Parathyroid adenoma (tissue), 2 donors: Measurements from ENCODE around the gene ITPR1.

ENCODE experiments used
- H2AFZ ChIP-seq: fragments of 300-600 bp; sonication (generic); one replicate; pipeline ENCODE4 v1.7.0; 2017; ENCODE audit warnings: antibody characterized with exemption, mild to moderate bottlenecking
- H3K27ac ChIP-seq: fragments of 300-600 bp; sonication (generic); one replicate; pipeline ENCODE4 v1.7.0; 2017
- H3K27me3 ChIP-seq: fragments of 300-600 bp; sonication (generic); one replicate; pipeline ENCODE4 v1.7.0; 2017; ENCODE audit warnings: low read length; ENCODE audit not compliant: control insufficient read depth, insufficient read depth
- H3K36me3 ChIP-seq: fragments of 300-600 bp; sonication (generic); one replicate; pipeline ENCODE4 v1.7.0; 2017; ENCODE audit warnings: low read length; ENCODE audit not compliant: control insufficient read depth, insufficient read depth
- H3K4me1 ChIP-seq: fragments of 300-600 bp; sonication (generic); one replicate; pipeline ENCODE4 v1.7.0; 2017; ENCODE audit warnings: control low read depth
- H3K4me2 ChIP-seq: fragments of 300-600 bp; sonication (generic); one replicate; pipeline ENCODE4 v1.7.0; 2017; ENCODE audit warnings: low read length
- H3K4me3 ChIP-seq: fragments of 300-600 bp; sonication (generic); one replicate; pipeline ENCODE4 v1.7.0; 2017; ENCODE audit warnings: low read depth, low read length
- H3K79me2 ChIP-seq: fragments of 300-600 bp; sonication (generic); one replicate; pipeline ENCODE4 v1.7.0; 2017; ENCODE audit warnings: control low read depth
- H3K9ac ChIP-seq: fragments of 300-600 bp; sonication (generic); one replicate; pipeline ENCODE4 v1.7.0; 2017; ENCODE audit warnings: mild to moderate bottlenecking
- H3K9me3 ChIP-seq: fragments of 300-600 bp; sonication (generic); one replicate; pipeline ENCODE4 v1.7.0; 2017; ENCODE audit warnings: low read length; ENCODE audit not compliant: control insufficient read depth
- TF ChIP-seq, protein P1 (sequence below): fragments of 300-600 bp; sonication (generic); IDR thresholded peaks from one replicate; pipeline ENCODE4 v1.7.0; 2017; ENCODE audit warnings: antibody characterized with exemption, mild to moderate bottlenecking
- donor health status: primary hyperparathyroidism.

ITPR1 gene

DNA sequence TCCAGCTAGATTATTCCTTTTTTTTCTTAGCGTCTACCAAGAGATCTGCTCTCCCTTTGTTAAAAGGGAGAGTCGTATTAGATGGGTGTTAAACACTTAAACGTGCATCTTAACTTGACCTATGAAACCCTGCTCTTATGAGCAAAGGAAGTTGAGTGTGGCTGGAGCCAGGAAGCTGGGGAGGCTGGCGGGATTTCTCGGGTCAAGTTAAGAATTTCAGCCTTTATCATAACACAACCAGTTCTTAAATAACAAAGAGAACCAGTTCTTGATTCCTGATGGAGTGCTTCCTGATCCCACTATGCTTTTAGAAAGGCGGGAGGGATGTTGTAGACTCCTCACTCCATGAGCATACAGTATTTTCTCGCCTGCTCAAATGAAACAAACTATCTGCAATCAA, 215.1 kb downstream of the ITPR1 start:
- no peaks in the 10 kb centered on the region for H3K36me3 ChIP-seq
- no peaks in the 10 kb centered on the region for H3K27me3 ChIP-seq
- H3K27ac ChIP-seq = no peak overlapping the region
- no peaks in the 10 kb centered on the region for H3K79me2 ChIP-seq
- TF ChIP-seq, protein P1, sequence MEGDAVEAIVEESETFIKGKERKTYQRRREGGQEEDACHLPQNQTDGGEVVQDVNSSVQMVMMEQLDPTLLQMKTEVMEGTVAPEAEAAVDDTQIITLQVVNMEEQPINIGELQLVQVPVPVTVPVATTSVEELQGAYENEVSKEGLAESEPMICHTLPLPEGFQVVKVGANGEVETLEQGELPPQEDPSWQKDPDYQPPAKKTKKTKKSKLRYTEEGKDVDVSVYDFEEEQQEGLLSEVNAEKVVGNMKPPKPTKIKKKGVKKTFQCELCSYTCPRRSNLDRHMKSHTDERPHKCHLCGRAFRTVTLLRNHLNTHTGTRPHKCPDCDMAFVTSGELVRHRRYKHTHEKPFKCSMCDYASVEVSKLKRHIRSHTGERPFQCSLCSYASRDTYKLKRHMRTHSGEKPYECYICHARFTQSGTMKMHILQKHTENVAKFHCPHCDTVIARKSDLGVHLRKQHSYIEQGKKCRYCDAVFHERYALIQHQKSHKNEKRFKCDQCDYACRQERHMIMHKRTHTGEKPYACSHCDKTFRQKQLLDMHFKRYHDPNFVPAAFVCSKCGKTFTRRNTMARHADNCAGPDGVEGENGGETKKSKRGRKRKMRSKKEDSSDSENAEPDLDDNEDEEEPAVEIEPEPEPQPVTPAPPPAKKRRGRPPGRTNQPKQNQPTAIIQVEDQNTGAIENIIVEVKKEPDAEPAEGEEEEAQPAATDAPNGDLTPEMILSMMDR = no peak
- H2AFZ ChIP-seq = no peak overlapping the region
- no peaks in the 10 kb centered on the region for H3K9me3 ChIP-seq
- H3K4me1 ChIP-seq = peaks cover 7% of the 10 kb centered on the region
- H3K4me2 ChIP-seq = no peak overlapping the region
- no peak overlapping the region for H3K4me3 ChIP-seq
- H3K9ac ChIP-seq = no peak overlapping the region

DNA sequence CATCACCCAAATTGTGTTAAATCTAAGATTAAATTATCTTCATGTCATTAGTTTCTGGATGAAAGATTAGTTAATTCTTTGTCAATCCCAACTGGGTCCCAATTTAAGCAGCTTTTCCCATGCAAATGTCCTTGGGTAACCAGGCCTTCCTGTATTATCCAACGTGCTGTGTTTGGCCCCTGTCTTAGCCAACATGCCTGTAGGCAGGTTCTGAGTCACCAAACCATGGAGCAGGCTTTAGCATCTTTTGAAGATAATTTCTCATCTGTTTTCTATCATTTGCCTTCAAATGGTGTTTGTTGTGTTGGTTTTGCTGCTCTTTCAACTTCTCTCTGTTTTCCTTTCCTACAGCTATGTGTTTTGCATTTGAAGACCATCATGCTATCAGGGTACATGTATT, 216.2 kb downstream of the ITPR1 start:
- Histone ChIP-seq H2AFZ (no peak overlapping the region), H3K4me3 (no peak overlapping the region), H3K4me1 (peaks cover 7% of the 10 kb centered on the region), H3K9ac (no peak overlapping the region), H3K36me3 (no peaks in the 10 kb centered on the region), H3K27ac (no peak overlapping the region), H3K4me2 (no peak overlapping the region), H3K9me3 (no peaks in the 10 kb centered on the region), H3K27me3 (no peaks in the 10 kb centered on the region), H3K79me2 (no peaks in the 10 kb centered on the region)
- TF ChIP-seq, protein P1 = no peak

DNA sequence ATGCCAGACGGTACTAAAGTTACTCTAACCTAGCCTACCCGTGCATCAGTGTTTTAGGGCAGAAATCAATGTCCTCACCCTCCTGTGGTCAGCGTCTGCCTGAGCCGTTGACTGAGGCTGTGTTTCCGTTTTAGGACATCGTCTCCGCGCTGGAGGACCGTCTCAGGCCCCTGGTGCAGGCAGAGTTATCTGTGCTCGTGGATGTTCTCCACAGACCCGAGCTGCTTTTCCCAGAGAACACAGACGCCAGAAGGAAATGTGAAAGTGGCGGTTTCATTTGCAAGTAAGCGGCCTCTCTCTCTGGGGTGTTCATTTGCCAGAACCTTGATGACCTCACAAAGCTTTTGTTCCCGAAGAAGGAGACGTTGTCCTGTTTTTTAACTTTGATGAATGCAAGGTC, 217.0 kb downstream of the ITPR1 start:
- H3K27ac ChIP-seq = no peak overlapping the region
- H3K4me3 ChIP-seq = no peak overlapping the region
- peaks cover 7% of the 10 kb centered on the region for H3K4me1 ChIP-seq
- H3K27me3 ChIP-seq = no peaks in the 10 kb centered on the region
- no peak overlapping the region for H2AFZ ChIP-seq
- H3K9ac ChIP-seq = no peak overlapping the region
- no peaks in the 10 kb centered on the region for H3K79me2 ChIP-seq
- H3K4me2 ChIP-seq = no peak overlapping the region
- no peaks in the 10 kb centered on the region for H3K36me3 ChIP-seq
- no peaks in the 10 kb centered on the region for H3K9me3 ChIP-seq
- TF ChIP-seq, protein P1 = no peak

DNA sequence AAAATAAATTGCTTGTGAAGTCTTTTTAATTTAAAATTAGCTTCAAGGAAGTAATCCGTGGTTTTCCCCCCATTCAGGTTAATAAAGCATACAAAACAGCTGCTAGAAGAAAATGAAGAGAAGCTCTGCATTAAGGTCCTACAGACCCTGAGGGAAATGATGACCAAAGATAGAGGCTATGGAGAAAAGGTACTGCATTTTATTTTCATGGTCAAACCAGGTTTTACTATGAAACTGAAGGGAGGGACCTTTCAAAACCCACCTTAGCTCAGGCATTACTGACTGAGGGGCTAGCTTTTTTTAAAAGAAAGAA, 218.5 kb downstream of the ITPR1 start:
- no peaks in the 10 kb centered on the region for H3K27me3 ChIP-seq
- no peak overlapping the region for H3K4me3 ChIP-seq
- H2AFZ ChIP-seq = no peak overlapping the region
- H3K36me3 ChIP-seq = no peaks in the 10 kb centered on the region
- no peaks in the 10 kb centered on the region for H3K9me3 ChIP-seq
- H3K9ac ChIP-seq = no peak overlapping the region
- no peak overlapping the region for H3K4me2 ChIP-seq
- TF ChIP-seq, protein P1 = no peak
- peaks cover 7% of the 10 kb centered on the region for H3K4me1 ChIP-seq
- H3K27ac ChIP-seq = no peak overlapping the region
- no peaks in the 10 kb centered on the region for H3K79me2 ChIP-seq

DNA sequence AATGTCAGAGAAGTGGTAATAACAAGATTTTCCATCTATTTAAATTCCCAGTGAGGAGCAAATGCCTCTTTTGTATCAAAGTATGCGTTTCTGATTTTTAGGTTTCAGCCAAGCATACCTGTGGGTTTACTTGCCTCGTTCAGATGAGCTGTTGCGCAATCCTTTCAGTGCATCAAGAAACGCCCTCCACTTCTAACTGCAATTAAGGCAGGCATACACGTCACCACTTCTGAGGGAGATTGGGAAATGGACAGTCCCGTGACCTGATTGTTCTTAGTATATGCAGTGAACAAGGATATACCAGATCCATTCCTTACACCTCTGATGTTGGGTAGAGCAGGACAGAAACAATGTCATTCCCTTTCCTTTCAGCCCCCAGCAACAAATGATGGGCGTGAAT, 219.0 kb downstream of the ITPR1 start:
- TF ChIP-seq, protein P1 = no peak
- H3K4me3 ChIP-seq = no peak overlapping the region

More for the DNA sequence above, 219.0 kb downstream of the ITPR1 start:
- no peak overlapping the region for H3K27ac ChIP-seq
- H3K27me3 ChIP-seq = no peaks in the 10 kb centered on the region
- peaks cover 7% of the 10 kb centered on the region for H3K4me1 ChIP-seq
- H2AFZ ChIP-seq = no peak overlapping the region
- H3K36me3 ChIP-seq = no peaks in the 10 kb centered on the region
- H3K4me2 ChIP-seq = no peak overlapping the region
- no peak overlapping the region for H3K9ac ChIP-seq
- H3K9me3 ChIP-seq = no peaks in the 10 kb centered on the region
- no peaks in the 10 kb centered on the region for H3K79me2 ChIP-seq
